ENCODE measurements around the gene ANLN. TPM values are rescaled to one million over a fixed set of nuclear protein-coding genes. Genes with fewer than 3 reads are reported as not detected.

Gene ANLN
- total RNA-seq, 2 experiments from 2014 or later = 65.1 to 69.0 TPM

GRCh38 chr7:36405409-36405803 lies 15.7 kb downstream of the ANLN start:
- Mint-ChIP-seq H3K36me3 (ENCODE audit: low read depth) (peaks cover 56% of the 10 kb centered on the region), H3K4me1 (peaks cover 22% of the 10 kb centered on the region), H3K27me3 (no peaks in the 10 kb centered on the region), H3K9me3 (no peaks in the 10 kb centered on the region), H3K27ac (no peak overlapping the region), H3K4me3 (no peak overlapping the region)
- DNase-seq = no peak
- CTCF ChIA-PET = no interaction called here
- POLR2A ChIA-PET = interaction anchor here (0.7 kb wide), 1 partner anchor 9 kb away, joined by 5 read pairs; no protein-coding TSS in a partner anchor

GRCh38 chr7:36406156-36406555 lies 16.5 kb downstream of the ANLN start:
- Mint-ChIP-seq H3K36me3 (ENCODE audit: low read depth) (peaks cover 51% of the 10 kb centered on the region), H3K27ac (no peak overlapping the region), H3K4me1 (peaks cover 22% of the 10 kb centered on the region), H3K27me3 (no peaks in the 10 kb centered on the region), H3K4me3 (no peak overlapping the region), H3K9me3 (no peaks in the 10 kb centered on the region)
- CTCF ChIA-PET = interaction anchor here (1.0 kb wide), 1 partner anchor 59 kb away, joined by 3 read pairs; no protein-coding TSS in a partner anchor
- DNase-seq = no peak
- POLR2A ChIA-PET = interaction anchor here (1.1 to 2.2 kb wide), 2 partner anchors 16 to 35 kb away, joined by 3 to 4 read pairs; no protein-coding TSS in a partner anchor

- DNase-seq = no peak
- POLR2A ChIA-PET = interaction anchor here (2.2 kb wide), 1 partner anchor 33 kb away, joined by 4 read pairs; no protein-coding TSS in a partner anchor
- Mint-ChIP-seq H3K27ac (no peak overlapping the region), H3K36me3 (ENCODE audit: low read depth) (peaks cover 44% of the 10 kb centered on the region), H3K9me3 (no peaks in the 10 kb centered on the region), H3K4me1 (peaks cover 22% of the 10 kb centered on the region), H3K27me3 (no peaks in the 10 kb centered on the region), H3K4me3 (no peak overlapping the region)
- CTCF ChIA-PET = interaction anchor here (0.9 kb wide), 1 partner anchor 16 kb away, joined by 3 read pairs; no protein-coding TSS in a partner anchor
These were observed 18.2 kb downstream of the ANLN start for GRCh38 chr7:36407636-36408550.

GRCh38 chr7:36408589-36408988 lies 18.9 kb downstream of the ANLN start:
- Mint-ChIP-seq H3K27ac (no peak overlapping the region), H3K27me3 (no peaks in the 10 kb centered on the region), H3K36me3 (ENCODE audit: low read depth) (peaks cover 38% of the 10 kb centered on the region), H3K4me3 (no peak overlapping the region), H3K4me1 (peaks cover 18% of the 10 kb centered on the region), H3K9me3 (no peaks in the 10 kb centered on the region)
- DNase-seq = no peak
- ChIA-PET CTCF (no interaction called here), POLR2A (no interaction called here)

GRCh38 chr7:36409180-36409579 lies 19.5 kb downstream of the ANLN start:
- Mint-ChIP-seq H3K27me3 (no peaks in the 10 kb centered on the region), H3K4me1 (peaks cover 14% of the 10 kb centered on the region), H3K4me3 (no peak overlapping the region), H3K27ac (no peak overlapping the region), H3K36me3 (ENCODE audit: low read depth) (peaks cover 32% of the 10 kb centered on the region), H3K9me3 (no peaks in the 10 kb centered on the region)
- ChIA-PET CTCF (no interaction called here), POLR2A (no interaction called here)
- no peak for DNase-seq

GRCh38 chr7:36415144-36415543 lies 25.5 kb downstream of the ANLN start:
- no peak for DNase-seq
- CTCF ChIA-PET = no interaction called here
- Mint-ChIP-seq H3K27me3 (no peaks in the 10 kb centered on the region), H3K4me1 (no peaks in the 10 kb centered on the region), H3K9me3 (no peaks in the 10 kb centered on the region), H3K36me3 (ENCODE audit: low read depth) (peaks cover 38% of the 10 kb centered on the region), H3K4me3 (no peak overlapping the region), H3K27ac (no peak overlapping the region)
- POLR2A ChIA-PET = interaction anchor here (1.2 kb wide), 1 partner anchor 10 kb away, joined by 5 read pairs; no protein-coding TSS in a partner anchor

GRCh38 chr7:36416251-36416650 lies 26.6 kb downstream of the ANLN start:
- POLR2A ChIA-PET = no interaction called here
- Mint-ChIP-seq H3K4me3 (no peak overlapping the region), H3K4me1 (no peaks in the 10 kb centered on the region), H3K9me3 (no peaks in the 10 kb centered on the region), H3K27ac (no peak overlapping the region), H3K36me3 (ENCODE audit: low read depth) (peaks cover 43% of the 10 kb centered on the region), H3K27me3 (no peaks in the 10 kb centered on the region)
- CTCF ChIA-PET = no interaction called here
- DNase-seq = no peak

GRCh38 chr7:36420307-36420706 lies 30.6 kb downstream of the ANLN start:
- H3K4me3 Mint-ChIP-seq = no peak overlapping the region
- no peaks in the 10 kb centered on the region for H3K9me3 Mint-ChIP-seq
- POLR2A ChIA-PET = no interaction called here
- DNase-seq = no peak
- H3K36me3 Mint-ChIP-seq (ENCODE audit: low read depth) = peaks cover 68% of the 10 kb centered on the region
- CTCF ChIA-PET = no interaction called here
- H3K27me3 Mint-ChIP-seq = no peaks in the 10 kb centered on the region
- no peak overlapping the region for H3K27ac Mint-ChIP-seq
- no peaks in the 10 kb centered on the region for H3K4me1 Mint-ChIP-seq

- Mint-ChIP-seq H3K4me3 (no peak overlapping the region), H3K27me3 (no peaks in the 10 kb centered on the region), H3K36me3 (ENCODE audit: low read depth) (peaks cover 71% of the 10 kb centered on the region), H3K27ac (no peak overlapping the region), H3K4me1 (no peaks in the 10 kb centered on the region), H3K9me3 (no peaks in the 10 kb centered on the region)
- POLR2A ChIA-PET = interaction anchor here (1.0 kb wide), 1 partner anchor 15 kb away, joined by 3 read pairs; no protein-coding TSS in a partner anchor
- no peak for DNase-seq
- CTCF ChIA-PET = no interaction called here
These were observed 32.4 kb downstream of the ANLN start for GRCh38 chr7:36422072-36422471.

- no peak overlapping the region for H3K4me3 Mint-ChIP-seq
- no peak for DNase-seq
- no peaks in the 10 kb centered on the region for H3K27me3 Mint-ChIP-seq
- no peak overlapping the region for H3K27ac Mint-ChIP-seq
- H3K36me3 Mint-ChIP-seq (ENCODE audit: low read depth) = peaks cover 70% of the 10 kb centered on the region
- ChIA-PET CTCF (no interaction called here), POLR2A (no interaction called here)
- H3K9me3 Mint-ChIP-seq = no peaks in the 10 kb centered on the region
- no peaks in the 10 kb centered on the region for H3K4me1 Mint-ChIP-seq
These were observed 34.0 kb downstream of the ANLN start for GRCh38 chr7:36423633-36424032.

GRCh38 chr7:36430186-36430585 lies 40.5 kb downstream of the ANLN start:
- no peak overlapping the region for H3K27ac Mint-ChIP-seq
- no peaks in the 10 kb centered on the region for H3K9me3 Mint-ChIP-seq
- ChIA-PET POLR2A (no interaction called here), CTCF (no interaction called here)
- no peaks in the 10 kb centered on the region for H3K27me3 Mint-ChIP-seq
- H3K36me3 Mint-ChIP-seq (ENCODE audit: low read depth) = peaks cover 76% of the 10 kb centered on the region
- no peaks in the 10 kb centered on the region for H3K4me1 Mint-ChIP-seq
- H3K4me3 Mint-ChIP-seq = no peak overlapping the region
- no peak for DNase-seq

GRCh38 chr7:36430881-36431280 lies 41.2 kb downstream of the ANLN start:
- Mint-ChIP-seq H3K27ac (no peak overlapping the region), H3K27me3 (no peaks in the 10 kb centered on the region), H3K9me3 (no peaks in the 10 kb centered on the region), H3K4me3 (no peak overlapping the region), H3K4me1 (no peaks in the 10 kb centered on the region), H3K36me3 (ENCODE audit: low read depth) (peaks cover 74% of the 10 kb centered on the region)
- ChIA-PET CTCF (no interaction called here), POLR2A (no interaction called here)
- DNase-seq = no peak

- Mint-ChIP-seq H3K27me3 (no peaks in the 10 kb centered on the region), H3K4me3 (no peak overlapping the region), H3K36me3 (ENCODE audit: low read depth) (peaks cover 42% of the 10 kb centered on the region), H3K9me3 (no peaks in the 10 kb centered on the region), H3K4me1 (no peaks in the 10 kb centered on the region), H3K27ac (no peak overlapping the region)
- no peak for DNase-seq
- CTCF ChIA-PET = no interaction called here
- POLR2A ChIA-PET = no interaction called here
These were observed 48.5 kb downstream of the ANLN start for GRCh38 chr7:36438211-36438610.

- H3K27me3 Mint-ChIP-seq = no peaks in the 10 kb centered on the region
- ChIA-PET POLR2A (no interaction called here), CTCF (interaction anchor here (1.4 to 3.3 kb wide), 2 partner anchors 72 to 743 kb away, joined by 3 to 18 read pairs; no protein-coding TSS in a partner anchor)
- H3K36me3 Mint-ChIP-seq (ENCODE audit: low read depth) = peaks cover 31% of the 10 kb centered on the region
- H3K4me3 Mint-ChIP-seq = no peak overlapping the region
- H3K4me1 Mint-ChIP-seq = no peaks in the 10 kb centered on the region
- H3K27ac Mint-ChIP-seq = no peak overlapping the region
- no peak for DNase-seq
- H3K9me3 Mint-ChIP-seq = no peaks in the 10 kb centered on the region
These were observed 50.0 kb downstream of the ANLN start for GRCh38 chr7:36439624-36440023.
